DND-41 (cell line): ENCODE results near the gene SMG6.

ENCODE experiments used
- ATAC-seq: fragments of 200-7000 bp; cut with Tn5 transposase; 3 replicates; pipeline ENCODE4 v1.9.1; 2021; ENCODE audit warnings: low read depth; ENCODE audit not compliant: insufficient read depth
- DNase-seq: peaks from one replicate; pipeline ENCODE4 v3.0.0-alpha.2; 2020
- H2AFZ ChIP-seq: 2 replicates; pipeline ENCODE4 v1.6.0; 2012; ENCODE audit warnings: low read depth, low read length
- H3K27ac ChIP-seq: 2 replicates; pipeline ENCODE4 v1.5.1; 2012; ENCODE audit warnings: low read length, inconsistent platforms
- H3K27me3 ChIP-seq: fragments of 200-600 bp; sonication (generic); 2 replicates; pipeline ENCODE4 v1.6.0; 2012; ENCODE audit warnings: low read length, mild to moderate bottlenecking, inconsistent platforms; ENCODE audit not compliant: insufficient read depth, poor library complexity
- H3K36me3 ChIP-seq: 2 replicates; pipeline ENCODE4 v1.5.1; 2012; ENCODE audit warnings: low read length, inconsistent platforms; ENCODE audit not compliant: insufficient read depth
- H3K4me1 ChIP-seq: 2 replicates; pipeline ENCODE4 v1.5.1; 2012; ENCODE audit warnings: mild to moderate bottlenecking, low read length; ENCODE audit not compliant: insufficient read depth
- H3K4me2 ChIP-seq: 2 replicates; pipeline ENCODE4 v1.6.0; 2012; ENCODE audit warnings: mild to moderate bottlenecking, moderate library complexity, low read length, inconsistent platforms; ENCODE audit not compliant: insufficient read depth
- H3K4me3 ChIP-seq, 2 experiments: fragments of 200-600 bp in 1 of 2; shearing (Covaris generic) in 1 of 2; 2 replicates each; pipeline ENCODE4 v1.5.1; 2012 to 2016; ENCODE audit warnings: inconsistent platforms in 2 of 2, low read length in 2 of 2, mild to moderate bottlenecking in 2 of 2, low read depth in 1 of 2, moderate library complexity in 1 of 2
- H3K79me2 ChIP-seq: 2 replicates; pipeline ENCODE4 v1.6.0; 2012; ENCODE audit warnings: low read length, inconsistent platforms; ENCODE audit not compliant: insufficient read depth
- H3K9ac ChIP-seq: 2 replicates; pipeline ENCODE4 v1.6.0; 2012; ENCODE audit warnings: low read depth, mild to moderate bottlenecking, inconsistent platforms, low read length, moderate library complexity
- H3K9me3 ChIP-seq: 2 replicates; pipeline ENCODE4 v1.5.1; 2012; ENCODE audit warnings: low read length, moderate library complexity, mild to moderate bottlenecking, inconsistent platforms; ENCODE audit not compliant: insufficient read depth, severe bottlenecking
- H4K20me1 ChIP-seq: 2 replicates; pipeline ENCODE4 v1.6.0; 2012; ENCODE audit warnings: low read length; ENCODE audit not compliant: insufficient read depth
- CTCF ChIP-seq: IDR thresholded peaks from 2 replicates; pipeline ENCODE4 v1.5.1; 2012; ENCODE audit warnings: borderline replicate concordance, low read length, moderate library complexity, mild to moderate bottlenecking; ENCODE audit not compliant: poor library complexity, severe bottlenecking; ENCODE audit errors: extremely low read depth
- EZH2 ChIP-seq: IDR thresholded peaks from 3 replicates; pipeline ENCODE4 v1.6.1; 2012; ENCODE audit warnings: borderline replicate concordance, low read depth, mild to moderate bottlenecking, moderate library complexity, low read length, inconsistent platforms; ENCODE audit not compliant: severe bottlenecking

The SMG6 gene

GRCh38 chr17:2092253-2092652, 211.3 kb downstream of the SMG6 start:
- no peaks in the 10 kb centered on the region for H3K9me3 ChIP-seq
- H2AFZ ChIP-seq, result no peak overlapping the region
- H3K9ac ChIP-seq, result no peak overlapping the region
- peaks cover 39% of the 10 kb centered on the region for H3K4me1 ChIP-seq
- no peak overlapping the region for H3K4me2 ChIP-seq
- H4K20me1 ChIP-seq, result peaks cover 5% of the 10 kb centered on the region; the same call in 1 of the 2 replicates
- no peak for ATAC-seq
- no peaks in the 10 kb centered on the region for H3K79me2 ChIP-seq
- no peaks in the 10 kb centered on the region for H3K27me3 ChIP-seq
- DNase-seq, result no peak
- H3K36me3 ChIP-seq, result peaks cover 19% of the 10 kb centered on the region
- TF ChIP-seq CTCF (no peak), EZH2 (no peak)
- no peak overlapping the region for H3K27ac ChIP-seq
- H3K4me3 ChIP-seq, result no peak overlapping the region

- no peak overlapping the region for H2AFZ ChIP-seq
- DNase-seq (no peak), ATAC-seq (no peak)
- peaks cover 39% of the 10 kb centered on the region for H3K4me1 ChIP-seq
- H3K36me3 ChIP-seq, result peaks cover 28% of the 10 kb centered on the region
- no peaks in the 10 kb centered on the region for H3K27me3 ChIP-seq
- H3K4me3 ChIP-seq, result no peak overlapping the region
- TF ChIP-seq CTCF, result no peak
- no peak for TF ChIP-seq EZH2
- H3K27ac ChIP-seq, result peak overlapping the region; percentile 28; the same call in 1 of the 2 replicates
- H3K9ac ChIP-seq, result no peak overlapping the region
- no peaks in the 10 kb centered on the region for H3K79me2 ChIP-seq
- H3K9me3 ChIP-seq, result no peaks in the 10 kb centered on the region
- H3K4me2 ChIP-seq, result no peak overlapping the region
- peaks cover 3% of the 10 kb centered on the region; the same call in 1 of the 2 replicates for H4K20me1 ChIP-seq
Observed at GRCh38 chr17:2090804-2091534, 212.6 kb downstream of the SMG6 start.

- Histone ChIP-seq H3K4me1 (peaks cover 39% of the 10 kb centered on the region), H3K27ac (peak overlapping the region; percentile 52; the same call in 1 of the 2 replicates)
Observed at GRCh38 chr17:2090210-2090641, 213.4 kb downstream of the SMG6 start.

More at GRCh38 chr17:2090210-2090641, 213.4 kb downstream of the SMG6 start:
- no peaks in the 10 kb centered on the region for H3K27me3 ChIP-seq
- H3K4me2 ChIP-seq, result peak overlapping the region; percentile 68
- H3K4me3 ChIP-seq, result peak overlapping the region in 1 of 2 experiments; percentile 53; a peak in 2 of 4 replicates
- H4K20me1 ChIP-seq, result peaks cover under 1% of the 10 kb centered on the region; the same call in 1 of the 2 replicates
- H3K9me3 ChIP-seq, result no peaks in the 10 kb centered on the region
- no peaks in the 10 kb centered on the region for H3K79me2 ChIP-seq
- peak overlapping the region; percentile 52 for H3K9ac ChIP-seq
- H3K36me3 ChIP-seq, result peaks cover 35% of the 10 kb centered on the region
- ATAC-seq (peak; percentile 4; the same call in 2 of the 3 replicates), DNase-seq (peak; percentile 45)
- H2AFZ ChIP-seq, result no peak overlapping the region
- TF ChIP-seq CTCF, result no peak
- no peak for TF ChIP-seq EZH2
